Erythroblast (primary cell): ENCODE measurements around the gene SMC6.

Experiments
- GATA1 ChIP-seq: IDR thresholded peaks from 2 replicates; pipeline ENCODE4 v1.6.1; 2011; ENCODE audit warnings: low read depth, mild to moderate bottlenecking, control low read depth, low read length, moderate library complexity
- POLR2A ChIP-seq: IDR thresholded peaks from 2 replicates; pipeline ENCODE4 v1.6.1; 2011; ENCODE audit warnings: mild to moderate bottlenecking, low read length

DNA sequence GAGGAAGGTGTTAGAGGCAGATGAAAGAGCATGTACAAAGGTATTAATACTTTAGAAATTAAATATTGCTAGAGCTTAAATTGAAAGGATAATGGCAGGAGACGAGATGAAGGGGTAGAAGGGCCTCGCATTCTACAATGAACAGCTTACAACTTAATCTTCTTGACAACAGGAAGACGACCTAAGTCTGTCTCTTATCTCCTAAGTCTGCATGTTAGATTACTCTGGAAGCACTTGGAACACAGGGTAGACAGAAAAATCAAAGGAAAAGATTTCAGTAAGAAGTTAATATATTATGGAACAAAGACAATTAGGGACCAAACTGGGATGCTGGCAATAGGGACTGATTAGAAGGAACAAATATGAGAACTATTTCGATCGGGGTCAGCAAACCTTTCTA lies 34.9 kb downstream of the SMC6 start:
- TF ChIP-seq POLR2A, result no peak
- no peak for TF ChIP-seq GATA1
